ENCODE measurements around the gene FBXW8.

Gene FBXW8

DNA sequence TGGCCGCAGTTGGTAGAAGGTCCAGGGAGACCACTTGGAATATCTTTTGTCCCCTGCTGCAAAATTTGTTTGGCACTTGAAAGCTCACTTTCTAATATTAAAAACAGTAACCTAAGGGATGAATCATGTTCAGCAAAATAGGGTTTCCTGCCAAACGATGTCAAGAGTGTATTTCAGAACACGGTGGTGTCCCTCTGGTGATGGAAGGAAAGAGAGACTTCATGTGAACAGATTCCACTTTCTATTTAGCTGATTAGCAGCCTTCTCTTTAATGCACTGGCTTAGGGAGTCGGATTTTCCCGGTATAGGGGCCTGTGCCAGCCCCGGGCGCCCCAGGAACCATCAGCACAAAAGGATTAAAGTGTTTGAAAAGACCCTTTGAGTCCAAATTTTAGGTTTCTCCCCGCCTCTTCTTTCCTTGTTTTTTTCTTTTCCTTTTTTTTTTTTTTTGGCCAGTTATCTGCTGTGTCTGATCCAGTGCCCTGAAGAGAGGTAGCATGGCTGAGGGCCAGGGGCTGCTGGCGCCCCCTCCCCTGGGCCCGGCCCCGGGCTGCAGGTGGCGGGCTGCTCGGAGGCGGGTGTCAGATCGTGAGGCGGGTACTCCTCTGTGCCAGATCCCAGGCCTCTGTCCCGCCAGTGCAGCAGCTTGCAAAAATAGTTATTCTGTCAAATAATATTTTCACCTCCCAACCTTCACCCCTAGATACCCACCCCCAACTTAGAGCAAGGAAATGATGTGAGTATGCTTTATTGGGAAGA, 100.1 kb downstream of the FBXW8 start:
- TF ChIP-seq GABPA (IDR thresholded peaks at IDR 0.05; ENCODE audit: low read depth), result no peak
- TF ChIP-seq, protein P1, sequence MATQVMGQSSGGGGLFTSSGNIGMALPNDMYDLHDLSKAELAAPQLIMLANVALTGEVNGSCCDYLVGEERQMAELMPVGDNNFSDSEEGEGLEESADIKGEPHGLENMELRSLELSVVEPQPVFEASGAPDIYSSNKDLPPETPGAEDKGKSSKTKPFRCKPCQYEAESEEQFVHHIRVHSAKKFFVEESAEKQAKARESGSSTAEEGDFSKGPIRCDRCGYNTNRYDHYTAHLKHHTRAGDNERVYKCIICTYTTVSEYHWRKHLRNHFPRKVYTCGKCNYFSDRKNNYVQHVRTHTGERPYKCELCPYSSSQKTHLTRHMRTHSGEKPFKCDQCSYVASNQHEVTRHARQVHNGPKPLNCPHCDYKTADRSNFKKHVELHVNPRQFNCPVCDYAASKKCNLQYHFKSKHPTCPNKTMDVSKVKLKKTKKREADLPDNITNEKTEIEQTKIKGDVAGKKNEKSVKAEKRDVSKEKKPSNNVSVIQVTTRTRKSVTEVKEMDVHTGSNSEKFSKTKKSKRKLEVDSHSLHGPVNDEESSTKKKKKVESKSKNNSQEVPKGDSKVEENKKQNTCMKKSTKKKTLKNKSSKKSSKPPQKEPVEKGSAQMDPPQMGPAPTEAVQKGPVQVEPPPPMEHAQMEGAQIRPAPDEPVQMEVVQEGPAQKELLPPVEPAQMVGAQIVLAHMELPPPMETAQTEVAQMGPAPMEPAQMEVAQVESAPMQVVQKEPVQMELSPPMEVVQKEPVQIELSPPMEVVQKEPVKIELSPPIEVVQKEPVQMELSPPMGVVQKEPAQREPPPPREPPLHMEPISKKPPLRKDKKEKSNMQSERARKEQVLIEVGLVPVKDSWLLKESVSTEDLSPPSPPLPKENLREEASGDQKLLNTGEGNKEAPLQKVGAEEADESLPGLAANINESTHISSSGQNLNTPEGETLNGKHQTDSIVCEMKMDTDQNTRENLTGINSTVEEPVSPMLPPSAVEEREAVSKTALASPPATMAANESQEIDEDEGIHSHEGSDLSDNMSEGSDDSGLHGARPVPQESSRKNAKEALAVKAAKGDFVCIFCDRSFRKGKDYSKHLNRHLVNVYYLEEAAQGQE (IDR thresholded peaks at IDR 0.05; ENCODE audit: insufficient replicate concordance, low read depth), result no peak
- TF ChIP-seq POLR2AphosphoS5 (IDR thresholded peaks at IDR 0.05; ENCODE audit: low read depth), result no peak
- TF ChIP-seq, protein P2, sequence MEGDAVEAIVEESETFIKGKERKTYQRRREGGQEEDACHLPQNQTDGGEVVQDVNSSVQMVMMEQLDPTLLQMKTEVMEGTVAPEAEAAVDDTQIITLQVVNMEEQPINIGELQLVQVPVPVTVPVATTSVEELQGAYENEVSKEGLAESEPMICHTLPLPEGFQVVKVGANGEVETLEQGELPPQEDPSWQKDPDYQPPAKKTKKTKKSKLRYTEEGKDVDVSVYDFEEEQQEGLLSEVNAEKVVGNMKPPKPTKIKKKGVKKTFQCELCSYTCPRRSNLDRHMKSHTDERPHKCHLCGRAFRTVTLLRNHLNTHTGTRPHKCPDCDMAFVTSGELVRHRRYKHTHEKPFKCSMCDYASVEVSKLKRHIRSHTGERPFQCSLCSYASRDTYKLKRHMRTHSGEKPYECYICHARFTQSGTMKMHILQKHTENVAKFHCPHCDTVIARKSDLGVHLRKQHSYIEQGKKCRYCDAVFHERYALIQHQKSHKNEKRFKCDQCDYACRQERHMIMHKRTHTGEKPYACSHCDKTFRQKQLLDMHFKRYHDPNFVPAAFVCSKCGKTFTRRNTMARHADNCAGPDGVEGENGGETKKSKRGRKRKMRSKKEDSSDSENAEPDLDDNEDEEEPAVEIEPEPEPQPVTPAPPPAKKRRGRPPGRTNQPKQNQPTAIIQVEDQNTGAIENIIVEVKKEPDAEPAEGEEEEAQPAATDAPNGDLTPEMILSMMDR (IDR thresholded peaks at IDR 0.05; ENCODE audit: insufficient read depth, low read length), result no peak
- TF ChIP-seq SPI1 (IDR thresholded peaks at IDR 0.05; ENCODE audit: borderline replicate concordance, low read depth), result no peak
- no peak overlapping the region for H3K27ac ChIP-seq (replicated peaks)
- H3K27me3 ChIP-seq (ENCODE audit: insufficient read depth, poor library complexity, severe bottlenecking), result no peaks in the 10 kb centered on the region
- DNase-seq (ENCODE audit: low read depth in 1 of 2, low spot score in 1 of 2), result no peak
- H3K4me3 ChIP-seq (replicated peaks; ENCODE audit: insufficient read depth, low read length), result no peak overlapping the region

DNA sequence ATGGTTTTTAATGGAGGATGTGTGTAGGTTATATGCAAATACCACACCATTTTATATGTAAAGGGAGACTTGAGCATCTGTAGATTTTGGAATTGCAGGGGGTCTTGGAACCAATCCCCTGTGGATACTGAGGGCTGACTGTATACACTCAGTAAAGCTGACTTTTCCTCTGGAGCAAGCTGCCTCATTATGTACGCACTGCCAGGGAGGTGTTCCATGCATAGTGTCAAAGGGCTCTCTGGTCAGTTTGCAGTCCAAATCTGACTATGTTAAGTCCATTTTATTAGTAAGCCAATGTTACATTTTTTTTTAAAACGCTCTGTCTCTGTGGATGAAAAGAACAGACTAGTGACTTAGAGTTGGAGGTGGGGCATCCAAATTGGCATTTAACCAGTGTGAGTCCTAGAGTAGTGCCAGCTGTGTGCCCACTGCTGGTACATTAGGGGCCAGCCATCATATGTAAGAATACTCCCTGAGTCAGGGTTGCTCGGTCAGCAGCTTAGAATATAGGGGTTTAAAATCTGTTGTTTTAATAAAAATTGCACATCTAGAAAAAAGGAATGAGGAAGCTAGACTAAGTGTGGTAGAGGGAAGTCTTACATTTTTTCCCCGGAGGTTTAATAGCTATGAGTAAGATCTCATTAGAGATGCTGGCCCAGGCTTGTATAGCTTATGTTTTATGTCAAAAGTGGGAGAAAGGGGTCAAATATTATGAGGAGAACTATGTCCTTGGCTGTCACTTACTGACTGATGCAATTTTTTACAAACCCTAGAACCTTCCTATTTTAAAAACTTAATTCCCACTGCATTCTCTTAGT, 101.4 kb downstream of the FBXW8 start:
- no peak overlapping the region for H3K4me3 ChIP-seq (replicated peaks; ENCODE audit: insufficient read depth, low read length)
- no peaks in the 10 kb centered on the region for H3K27me3 ChIP-seq (ENCODE audit: insufficient read depth, poor library complexity, severe bottlenecking)
- TF ChIP-seq POLR2AphosphoS5 (IDR thresholded peaks at IDR 0.05; ENCODE audit: low read depth) (no peak), SPI1 (IDR thresholded peaks at IDR 0.05; ENCODE audit: borderline replicate concordance, low read depth) (no peak), GABPA (IDR thresholded peaks at IDR 0.05; ENCODE audit: low read depth) (no peak)
- TF ChIP-seq, protein P2 (IDR thresholded peaks at IDR 0.05; ENCODE audit: insufficient read depth, low read length), result no peak
- TF ChIP-seq, protein P1 (IDR thresholded peaks at IDR 0.05; ENCODE audit: insufficient replicate concordance, low read depth), result no peak
- no peak overlapping the region for H3K27ac ChIP-seq (replicated peaks)
- no peak for DNase-seq (ENCODE audit: low read depth in 1 of 2, low spot score in 1 of 2)

DNA sequence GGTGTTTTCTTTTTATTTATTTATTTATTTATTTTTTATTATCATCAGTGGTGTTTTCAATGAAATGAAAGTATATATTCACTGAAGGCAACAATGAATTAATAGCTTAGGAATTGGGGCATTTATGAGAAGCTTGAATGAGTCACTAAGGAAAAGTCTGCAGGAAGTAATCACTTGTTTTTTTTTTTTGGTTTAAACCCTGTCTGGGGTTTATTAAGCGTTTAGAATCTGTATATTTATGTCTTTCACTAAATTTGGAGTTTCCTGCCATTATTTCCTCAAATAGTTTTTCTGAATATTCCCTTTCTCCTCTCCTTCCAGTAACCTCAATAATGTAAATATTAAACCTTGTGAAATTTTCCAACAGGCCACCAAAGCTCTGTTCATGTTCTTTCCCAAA, 103.0 kb downstream of the FBXW8 start:
- no peak overlapping the region for H3K4me3 ChIP-seq (replicated peaks; ENCODE audit: insufficient read depth, low read length)
- H3K27ac ChIP-seq (replicated peaks), result no peak overlapping the region
- H3K27me3 ChIP-seq (ENCODE audit: insufficient read depth, poor library complexity, severe bottlenecking), result no peaks in the 10 kb centered on the region
- TF ChIP-seq, protein P1 (IDR thresholded peaks at IDR 0.05; ENCODE audit: insufficient replicate concordance, low read depth), result no peak
- TF ChIP-seq, protein P2 (IDR thresholded peaks at IDR 0.05; ENCODE audit: insufficient read depth, low read length), result no peak
- no peak for TF ChIP-seq POLR2AphosphoS5 (IDR thresholded peaks at IDR 0.05; ENCODE audit: low read depth)
- no peak for TF ChIP-seq SPI1 (IDR thresholded peaks at IDR 0.05; ENCODE audit: borderline replicate concordance, low read depth)
- TF ChIP-seq GABPA (IDR thresholded peaks at IDR 0.05; ENCODE audit: low read depth), result no peak
- DNase-seq (ENCODE audit: low read depth in 1 of 2, low spot score in 1 of 2), result no peak

Measured in HL-60 (cell line).